ENCODE results near the gene NPC1L1. TPM values are rescaled to one million over a fixed set of nuclear protein-coding genes. Genes with fewer than 3 reads are reported as not detected.

The NPC1L1 gene
- polyA plus RNA-seq, 1 donor from 2014 or later = not detected

GRCh38 chr7:44539669-44540506 lies 1.2 kb downstream of the NPC1L1 start:
- H3K79me2 ChIP-seq (replicated peaks; ENCODE audit: insufficient read depth, low read length) = no peaks in the 10 kb centered on the region
- H3K9me2 ChIP-seq (ENCODE audit: insufficient read depth, low read length) = no peaks in the 10 kb centered on the region
- H2AFZ ChIP-seq (ENCODE audit: low read depth, low read length) = no peak overlapping the region
- H4K20me1 ChIP-seq (ENCODE audit: insufficient read depth) = no peaks in the 10 kb centered on the region
- no peak overlapping the region for H3K27ac ChIP-seq (ENCODE audit: low read length)
- H3K36me3 ChIP-seq (ENCODE audit: insufficient read depth, low read length) = no peaks in the 10 kb centered on the region
- no peaks in the 10 kb centered on the region for H3F3A ChIP-seq (ENCODE audit: insufficient read depth, low read length, poor library complexity, severe bottlenecking)
- TF ChIP-seq POLR2AphosphoS5 (IDR thresholded peaks at IDR 0.05) (no peak), CTCF (IDR thresholded peaks at IDR 0.05; ENCODE audit: poor library complexity, severe bottlenecking) (no peak), EP300 (conservative IDR thresholded peaks at IDR 0.05; ENCODE audit: poor library complexity, severe bottlenecking) (no peak), EZH2 (IDR thresholded peaks at IDR 0.05; ENCODE audit: borderline replicate concordance, insufficient read depth, low read length, poor library complexity, severe bottlenecking) (no peak), RAD21 (conservative IDR thresholded peaks at IDR 0.05) (no peak), REST (IDR thresholded peaks at IDR 0.05; ENCODE audit: borderline replicate concordance) (no peak), MXI1 (conservative IDR thresholded peaks at IDR 0.05; ENCODE audit: poor library complexity, severe bottlenecking) (no peak), SMC3 (conservative IDR thresholded peaks at IDR 0.05; ENCODE audit: poor library complexity) (no peak), TAF1 (IDR thresholded peaks at IDR 0.05; ENCODE audit: low read depth) (no peak)
- no peak overlapping the region for H3K4me3 ChIP-seq (ENCODE audit: low read length)
- no peak overlapping the region for H3K4me2 ChIP-seq (ENCODE audit: low read length)
- H3K27me3 ChIP-seq (ENCODE audit: insufficient read depth, low read depth, low read length) = no peaks in the 10 kb centered on the region
- no peaks in the 10 kb centered on the region for H3K9me3 ChIP-seq (ENCODE audit: low read length)
- H3K9ac ChIP-seq (ENCODE audit: low read length) = no peak overlapping the region

GRCh38 chr7:44538798-44539668 lies 2.1 kb downstream of the NPC1L1 start:
- H2AFZ ChIP-seq (ENCODE audit: low read depth, low read length) = no peak overlapping the region
- H3K9ac ChIP-seq (ENCODE audit: low read length) = no peak overlapping the region
- no peaks in the 10 kb centered on the region for H3K79me2 ChIP-seq (replicated peaks; ENCODE audit: insufficient read depth, low read length)
- TF ChIP-seq POLR2AphosphoS5 (IDR thresholded peaks at IDR 0.05) = no peak
- no peak for TF ChIP-seq EZH2 (IDR thresholded peaks at IDR 0.05; ENCODE audit: borderline replicate concordance, insufficient read depth, low read length, poor library complexity, severe bottlenecking)
- TF ChIP-seq SMC3 (conservative IDR thresholded peaks at IDR 0.05; ENCODE audit: poor library complexity) = no peak
- TF ChIP-seq EP300 (conservative IDR thresholded peaks at IDR 0.05; ENCODE audit: poor library complexity, severe bottlenecking) = no peak
- no peak for TF ChIP-seq RAD21 (conservative IDR thresholded peaks at IDR 0.05)
- TF ChIP-seq CTCF (IDR thresholded peaks at IDR 0.05; ENCODE audit: poor library complexity, severe bottlenecking) = no peak
- no peak for TF ChIP-seq TAF1 (IDR thresholded peaks at IDR 0.05; ENCODE audit: low read depth)
- TF ChIP-seq MXI1 (conservative IDR thresholded peaks at IDR 0.05; ENCODE audit: poor library complexity, severe bottlenecking) = no peak
- no peak for TF ChIP-seq REST (IDR thresholded peaks at IDR 0.05; ENCODE audit: borderline replicate concordance)
- no peaks in the 10 kb centered on the region for H3F3A ChIP-seq (ENCODE audit: insufficient read depth, low read length, poor library complexity, severe bottlenecking)
- no peaks in the 10 kb centered on the region for H3K27me3 ChIP-seq (ENCODE audit: insufficient read depth, low read depth, low read length)
- no peak overlapping the region for H3K4me2 ChIP-seq (ENCODE audit: low read length)
- H3K9me2 ChIP-seq (ENCODE audit: insufficient read depth, low read length) = no peaks in the 10 kb centered on the region
- no peak overlapping the region for H3K4me3 ChIP-seq (ENCODE audit: low read length)
- H3K9me3 ChIP-seq (ENCODE audit: low read length) = no peaks in the 10 kb centered on the region
- H4K20me1 ChIP-seq (ENCODE audit: insufficient read depth) = no peaks in the 10 kb centered on the region
- no peak overlapping the region for H3K27ac ChIP-seq (ENCODE audit: low read length)
- H3K36me3 ChIP-seq (ENCODE audit: insufficient read depth, low read length) = no peaks in the 10 kb centered on the region

Measured in neural cell (in vitro differentiated cells).